Measurements from ENCODE around the gene RFC2.
"Not testable (repeated sequence)": the region's sequence is repeated elsewhere in the genome, so short reads cannot be mapped to it uniquely, and the experiment has no call there.

Gene RFC2

DNA sequence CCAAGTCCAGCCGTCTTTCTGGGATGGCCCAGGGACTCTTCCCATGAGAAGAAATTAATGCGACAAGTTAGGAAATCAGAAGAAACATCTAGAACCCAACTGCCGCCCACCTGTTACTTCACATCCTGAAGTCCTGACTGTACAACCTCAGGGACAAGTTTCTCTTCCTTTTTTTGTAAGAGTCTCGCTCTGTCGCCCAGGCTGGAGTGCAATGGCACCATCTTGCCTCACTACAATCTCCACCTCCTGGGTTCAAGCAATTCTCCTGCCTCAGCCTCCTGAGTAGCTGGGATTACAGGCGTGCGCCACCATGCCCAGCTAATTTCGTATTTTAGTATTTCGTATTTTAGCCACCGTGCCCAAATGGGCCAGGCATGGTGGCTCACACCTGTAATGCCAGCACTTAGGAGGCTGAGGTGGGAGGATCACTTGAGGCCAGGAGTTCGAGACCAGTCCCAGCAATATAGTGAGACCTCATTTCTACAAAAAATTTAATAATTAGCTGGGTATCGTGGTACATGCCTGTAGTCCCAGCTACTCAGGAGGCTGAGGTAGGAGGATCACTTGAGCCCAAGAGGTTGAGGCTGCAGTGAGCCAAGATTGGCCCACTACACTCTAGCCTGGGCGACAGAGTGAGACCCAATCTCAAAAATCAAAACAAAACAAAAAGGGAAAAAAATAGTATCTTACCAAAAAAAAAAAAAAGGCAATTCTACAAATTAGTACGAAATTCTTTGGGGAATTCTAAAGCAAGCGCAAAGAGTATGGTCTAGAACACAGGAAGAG is 23.6 kb downstream of the RFC2 start:
- TF ChIP-seq, protein P1, sequence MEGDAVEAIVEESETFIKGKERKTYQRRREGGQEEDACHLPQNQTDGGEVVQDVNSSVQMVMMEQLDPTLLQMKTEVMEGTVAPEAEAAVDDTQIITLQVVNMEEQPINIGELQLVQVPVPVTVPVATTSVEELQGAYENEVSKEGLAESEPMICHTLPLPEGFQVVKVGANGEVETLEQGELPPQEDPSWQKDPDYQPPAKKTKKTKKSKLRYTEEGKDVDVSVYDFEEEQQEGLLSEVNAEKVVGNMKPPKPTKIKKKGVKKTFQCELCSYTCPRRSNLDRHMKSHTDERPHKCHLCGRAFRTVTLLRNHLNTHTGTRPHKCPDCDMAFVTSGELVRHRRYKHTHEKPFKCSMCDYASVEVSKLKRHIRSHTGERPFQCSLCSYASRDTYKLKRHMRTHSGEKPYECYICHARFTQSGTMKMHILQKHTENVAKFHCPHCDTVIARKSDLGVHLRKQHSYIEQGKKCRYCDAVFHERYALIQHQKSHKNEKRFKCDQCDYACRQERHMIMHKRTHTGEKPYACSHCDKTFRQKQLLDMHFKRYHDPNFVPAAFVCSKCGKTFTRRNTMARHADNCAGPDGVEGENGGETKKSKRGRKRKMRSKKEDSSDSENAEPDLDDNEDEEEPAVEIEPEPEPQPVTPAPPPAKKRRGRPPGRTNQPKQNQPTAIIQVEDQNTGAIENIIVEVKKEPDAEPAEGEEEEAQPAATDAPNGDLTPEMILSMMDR (IDR thresholded peaks at IDR 0.05; ENCODE audit: low read depth, low read length, missing control alignments): no peak
- H3K4me3 ChIP-seq (ENCODE audit: low read depth, low read length): no peak overlapping the region
- no peak for DNase-seq (ENCODE audit: low read depth)

DNA sequence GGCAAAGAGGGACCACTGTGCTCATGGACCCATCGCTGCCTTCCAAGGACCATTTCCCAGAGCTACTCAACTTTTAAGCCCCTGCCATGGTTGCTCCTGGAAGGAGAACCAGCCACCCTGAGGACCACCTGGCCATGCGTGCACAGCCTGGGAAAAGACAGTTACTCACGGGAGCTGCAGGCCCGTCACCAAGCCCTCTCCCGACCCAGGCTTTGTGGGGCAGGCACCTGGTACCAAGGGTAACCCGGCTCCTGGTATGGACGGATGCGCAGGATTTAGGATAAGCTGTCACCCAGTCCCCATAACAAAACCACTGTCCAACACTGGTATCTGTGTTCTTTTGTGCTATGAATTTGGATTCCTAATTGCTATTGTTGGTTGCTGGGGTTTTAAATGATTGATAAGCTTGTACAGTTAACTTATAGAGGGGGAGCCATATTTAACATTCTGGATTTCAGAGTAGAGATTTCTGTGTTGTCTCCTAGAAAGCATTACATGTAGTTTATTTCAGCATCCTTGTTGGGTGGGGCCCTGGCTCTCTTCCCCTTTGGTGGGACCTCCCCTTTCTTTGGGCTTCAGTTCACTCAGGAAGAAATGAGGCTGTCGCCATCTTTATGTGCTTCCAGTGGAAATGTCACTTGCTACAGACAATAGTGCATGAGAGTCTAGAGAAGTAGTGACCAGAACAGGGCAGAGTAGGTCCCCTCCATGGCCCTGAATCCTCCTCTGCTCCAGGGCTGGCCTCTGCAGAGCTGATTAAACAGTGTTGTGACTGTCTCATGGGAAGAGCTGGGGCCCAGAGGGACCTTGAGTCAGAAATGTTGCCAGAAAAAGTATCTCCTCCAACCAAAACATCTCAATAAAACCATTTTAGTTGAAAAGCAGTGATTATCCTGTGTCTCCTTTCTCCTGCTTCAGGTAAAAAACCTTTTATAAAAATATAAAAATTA is 25.0 kb downstream of the RFC2 start:
- DNase-seq (ENCODE audit: low read depth): no peak
- H3K4me3 ChIP-seq (ENCODE audit: low read depth, low read length): no peak overlapping the region
- TF ChIP-seq, protein P1 (IDR thresholded peaks at IDR 0.05; ENCODE audit: low read depth, low read length, missing control alignments): no peak

DNA sequence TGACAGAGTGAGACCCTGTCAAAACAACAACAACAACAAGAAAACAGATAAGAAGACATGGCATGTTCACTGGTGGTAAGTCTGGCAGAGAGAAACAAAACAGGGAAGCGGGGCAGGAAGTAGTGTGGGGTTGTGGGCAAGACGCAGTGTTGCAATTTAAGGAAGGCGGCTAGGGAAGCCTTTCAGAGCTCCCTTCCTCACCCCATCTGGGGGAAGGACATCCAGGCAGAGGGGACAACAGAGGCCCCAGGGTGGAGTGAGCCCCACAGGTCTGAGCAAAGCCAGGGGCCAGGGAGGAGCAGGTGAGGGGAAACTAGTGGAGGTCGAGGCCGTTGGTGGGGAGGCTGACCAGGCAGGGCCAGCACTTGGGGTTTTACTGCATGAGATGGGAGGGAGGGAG is 27.6 kb downstream of the RFC2 start:
- no peak overlapping the region for H3K4me3 ChIP-seq (ENCODE audit: low read depth, low read length)
- TF ChIP-seq, protein P1 (IDR thresholded peaks at IDR 0.05; ENCODE audit: low read depth, low read length, missing control alignments): no peak
- no peak for DNase-seq (ENCODE audit: low read depth)

DNA sequence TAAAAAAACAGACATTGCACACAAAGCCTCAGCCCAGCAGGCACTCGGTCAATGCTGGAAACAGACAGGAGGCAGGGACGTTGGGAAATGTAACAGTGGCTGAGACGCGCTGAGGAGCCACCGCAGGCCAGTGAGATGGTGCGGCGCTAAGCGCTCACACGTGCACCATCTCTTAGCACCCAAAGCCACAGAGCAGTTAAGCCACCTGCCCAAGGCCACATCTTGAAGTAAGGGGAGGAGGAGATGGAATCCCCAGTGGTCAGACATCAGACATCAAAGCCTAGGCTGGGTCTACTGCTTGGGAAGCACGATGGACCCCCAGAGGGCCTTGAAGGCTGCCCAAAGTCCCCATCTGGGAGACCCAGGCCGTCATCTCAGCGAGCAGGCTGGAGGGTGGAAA is 28.8 kb downstream of the RFC2 start:
- TF ChIP-seq, protein P1 (IDR thresholded peaks at IDR 0.05; ENCODE audit: low read depth, low read length, missing control alignments): no peak
- DNase-seq (ENCODE audit: low read depth): no peak
- H3K4me3 ChIP-seq (ENCODE audit: low read depth, low read length): no peak overlapping the region

DNA sequence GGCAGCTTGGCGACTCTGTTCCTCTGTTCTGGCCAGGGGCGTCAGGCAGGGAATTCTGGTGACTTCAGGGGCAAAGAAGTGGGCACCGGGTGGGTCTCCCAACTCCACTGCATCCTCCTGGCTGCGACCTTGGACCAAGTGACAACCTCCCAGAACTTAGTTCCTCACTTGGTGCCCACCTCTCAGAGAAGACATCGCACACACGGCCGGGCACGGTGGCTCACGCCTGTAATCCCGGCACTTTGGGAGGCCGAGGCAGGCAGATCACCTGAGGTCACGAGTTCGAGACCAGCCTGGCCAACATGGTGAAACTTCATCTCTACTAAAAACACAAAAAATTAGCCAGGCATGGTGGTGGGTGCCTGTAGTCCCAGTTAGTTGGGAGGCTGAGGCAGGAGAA is 29.3 kb downstream of the RFC2 start:
- not testable (repeated sequence) for DNase-seq (ENCODE audit: low read depth); H3K4me3 ChIP-seq (ENCODE audit: low read depth, low read length)

DNA sequence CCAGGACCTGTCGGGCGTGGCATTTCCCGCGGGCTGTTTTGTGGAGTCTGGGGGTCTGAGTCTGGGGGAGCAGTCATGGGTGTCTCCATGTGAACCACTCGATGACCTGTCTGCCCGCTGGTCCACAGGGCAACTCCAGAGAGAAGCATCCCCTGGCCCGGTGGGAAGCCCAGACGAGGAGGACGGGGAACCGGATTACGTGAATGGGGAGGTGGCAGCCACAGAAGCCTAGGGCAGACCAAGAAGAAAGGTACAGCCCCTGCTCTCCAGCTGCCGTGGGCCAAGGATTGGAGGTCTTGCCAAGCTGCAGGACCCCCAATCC is 29.7 kb downstream of the RFC2 start:
- no peak for DNase-seq (ENCODE audit: low read depth)
- H3K4me3 ChIP-seq (ENCODE audit: low read depth, low read length): no peak overlapping the region
- TF ChIP-seq, protein P1 (IDR thresholded peaks at IDR 0.05; ENCODE audit: low read depth, low read length, missing control alignments): no peak

DNA sequence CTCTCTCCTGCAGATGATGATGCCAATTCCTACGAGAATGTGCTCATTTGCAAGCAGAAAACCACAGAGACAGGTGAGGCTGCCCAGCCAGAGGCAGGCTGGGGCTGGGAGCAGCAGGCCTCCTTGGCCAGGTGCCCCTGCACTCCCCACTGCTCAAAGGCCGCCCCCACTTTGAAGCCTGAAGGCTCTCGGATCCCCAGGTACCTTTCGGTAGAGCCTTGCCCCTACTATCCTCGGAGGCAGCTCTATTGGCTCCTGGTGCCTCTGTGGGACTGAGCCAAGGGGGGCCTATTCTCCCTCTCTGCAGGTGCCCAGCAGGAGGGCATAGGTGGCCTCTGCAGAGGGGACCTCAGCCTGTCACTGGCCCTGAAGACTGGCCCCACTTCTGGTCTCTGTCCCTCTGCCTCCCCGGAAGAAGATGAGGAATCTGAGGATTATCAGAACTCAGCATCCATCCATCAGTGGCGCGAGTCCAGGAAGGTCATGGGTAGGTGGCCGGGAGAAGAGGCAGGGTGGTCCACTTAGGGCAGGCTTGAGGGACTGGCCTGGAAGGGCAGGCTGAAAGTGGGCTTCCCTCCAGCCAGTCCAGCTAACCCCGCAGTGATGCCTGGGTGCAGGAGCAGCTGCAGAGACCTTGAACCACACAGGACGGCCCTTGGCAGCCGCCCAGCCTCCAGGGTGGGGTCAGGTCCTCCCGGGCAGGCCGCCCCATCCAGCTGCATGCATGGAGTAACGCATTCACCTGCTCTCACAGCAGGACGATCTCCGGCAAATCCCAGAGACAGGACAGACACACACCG is 30.3 kb downstream of the RFC2 start:
- H3K4me3 ChIP-seq (ENCODE audit: low read depth, low read length): no peak overlapping the region
- DNase-seq (ENCODE audit: low read depth): no peak
- TF ChIP-seq, protein P1 (IDR thresholded peaks at IDR 0.05; ENCODE audit: low read depth, low read length, missing control alignments): no peak

Data from GM12864 (cell line).